HG03159 (cell line): ENCODE measurements around the gene LYRM7.
"Not testable (repeated sequence)": the region's sequence is repeated elsewhere in the genome, so short reads cannot be mapped to it uniquely, and the experiment has no call there.

Source experiments
- ATAC-seq: cut with Tn5 transposase; IDR thresholded peaks from one replicate; pipeline ENCODE4 v1.9.1; 2021; ENCODE audit warnings: mild to moderate bottlenecking, moderate library complexity; ENCODE audit not compliant: unreplicated experiment

Gene LYRM7

GRCh38 chr5:131170540-131171275 lies at the start of gene LYRM7:
Gene LYRM7, plus strand, starts transcription at chr5:131170944. Its CDS starts 77 bp downstream, at chr5:131171021.
- ATAC-seq, result peak; percentile 97

GRCh38 chr5:131127244-131127643 lies 43.5 kb upstream of the LYRM7 start:
- not testable (repeated sequence) for ATAC-seq

DNA sequence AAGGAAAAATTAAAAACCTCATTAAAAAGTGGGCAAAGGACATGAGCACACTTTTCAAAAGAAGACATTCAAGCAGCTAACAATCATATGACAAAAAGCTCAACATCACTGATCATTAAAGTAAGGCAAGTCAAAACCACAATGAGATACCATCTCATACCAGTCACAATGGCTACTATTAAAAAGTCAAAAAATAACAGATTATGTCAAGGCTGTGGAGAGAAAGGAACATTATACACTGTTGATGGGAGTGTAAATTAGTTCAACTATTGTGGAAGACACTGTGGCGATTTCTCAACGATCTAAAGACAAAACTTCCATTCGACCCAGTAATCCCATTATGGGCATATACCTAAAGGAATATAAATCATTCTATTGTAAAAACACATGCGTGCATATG lies 41.4 kb upstream of the LYRM7 start:
- ATAC-seq, result no peak

- not testable (repeated sequence) for ATAC-seq
These were observed 37.7 kb upstream of the LYRM7 start for GRCh38 chr5:131133091-131133490.

DNA sequence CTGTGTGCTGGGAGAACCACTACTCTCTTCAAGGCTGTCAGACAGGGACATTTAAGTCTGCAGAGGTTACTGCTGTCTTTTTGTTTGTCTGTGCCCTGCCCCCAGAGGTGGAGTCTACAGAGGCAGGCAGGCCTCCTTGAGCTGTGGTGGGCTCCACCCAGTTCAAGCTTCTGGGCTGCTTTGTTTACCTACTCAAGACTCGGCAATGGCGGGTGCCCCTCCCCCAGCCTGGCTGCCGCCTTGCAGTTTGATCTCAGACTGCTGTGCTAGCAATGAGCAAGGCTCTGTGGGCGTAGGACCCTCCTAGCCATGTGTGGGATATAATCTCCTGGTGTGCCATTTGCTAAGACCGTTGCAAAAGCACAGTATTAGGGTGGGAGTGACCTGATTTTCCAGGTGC lies 32.3 kb upstream of the LYRM7 start:
- ATAC-seq, result not testable (repeated sequence)

DNA sequence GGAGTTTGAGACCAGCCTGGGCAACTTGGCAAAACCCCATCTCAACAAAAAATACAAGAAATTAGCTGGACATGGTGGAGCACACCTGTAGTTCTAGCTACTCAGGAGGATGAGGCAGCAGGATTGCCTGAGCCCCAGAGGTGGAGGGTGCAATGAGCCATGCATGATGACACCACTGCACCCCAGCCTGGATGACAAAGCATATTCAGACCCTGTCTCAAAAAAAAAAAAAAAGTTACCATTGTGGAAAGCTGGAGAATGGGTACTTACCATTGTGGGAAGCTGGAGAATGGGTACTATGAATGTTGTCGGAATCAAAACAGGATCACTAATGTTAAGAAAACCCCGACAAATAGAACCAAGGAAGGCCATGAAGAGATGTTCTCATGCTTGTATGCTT lies 31.4 kb upstream of the LYRM7 start:
- no peak for ATAC-seq

GRCh38 chr5:131142970-131143617 lies 27.6 kb upstream of the LYRM7 start:
- no peak for ATAC-seq

DNA sequence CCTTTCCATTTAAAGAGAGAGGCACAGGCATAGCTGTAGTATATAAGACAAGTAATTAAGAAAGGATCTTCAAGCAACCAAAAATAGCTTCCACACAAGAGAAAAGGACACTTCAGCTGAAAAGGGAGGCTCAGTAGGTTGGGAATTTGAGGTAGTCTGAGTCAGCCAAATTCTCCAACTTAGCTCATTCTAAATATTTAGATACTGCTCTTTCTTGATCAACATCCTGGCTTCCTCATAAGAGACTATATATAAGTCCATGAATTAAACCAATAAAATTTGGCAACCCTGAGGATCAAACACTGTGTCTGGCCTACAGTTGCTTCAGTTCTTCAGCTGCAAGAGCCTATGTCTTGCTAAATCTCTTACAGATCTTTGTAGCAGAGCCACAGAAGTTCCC lies 23.5 kb upstream of the LYRM7 start:
- no peak for ATAC-seq

DNA sequence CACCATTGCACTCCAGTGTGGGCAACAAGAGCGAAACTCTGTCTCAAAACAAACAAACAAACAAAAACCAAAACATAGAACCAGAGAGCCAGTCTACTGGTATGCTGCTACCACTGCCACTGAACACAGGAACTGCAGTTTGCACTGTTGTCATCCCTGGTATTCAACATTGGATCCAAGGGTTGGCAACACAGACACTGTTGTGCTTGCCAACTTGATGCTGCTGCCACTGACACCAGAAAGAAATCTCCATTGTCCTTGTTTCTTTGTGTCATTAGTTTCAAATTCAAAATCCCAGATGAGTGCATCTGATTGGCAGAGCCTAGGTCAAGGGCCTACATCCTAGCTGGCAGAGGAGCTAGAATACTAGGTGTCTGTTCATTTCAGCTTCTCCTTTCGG lies 21.9 kb upstream of the LYRM7 start:
- ATAC-seq, result no peak

DNA sequence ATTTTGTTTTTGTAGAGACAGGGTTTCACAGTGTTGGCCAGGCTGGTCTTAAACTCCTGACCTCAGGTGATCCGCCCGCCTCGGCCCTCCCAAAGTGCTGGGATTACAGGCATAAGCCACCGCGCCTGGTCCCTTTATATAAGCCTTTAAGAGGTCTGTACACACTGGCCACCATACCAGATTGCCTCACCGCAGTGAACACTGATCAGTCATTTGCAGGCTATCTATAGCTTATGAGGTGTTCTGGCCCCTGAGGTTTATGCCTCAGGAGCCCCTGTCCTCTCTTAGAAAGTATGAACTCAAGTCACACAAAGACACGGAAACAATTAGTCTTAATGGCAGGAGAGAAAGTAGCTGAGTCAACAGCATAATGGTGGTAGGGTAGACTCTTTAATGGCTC lies 20.3 kb upstream of the LYRM7 start:
- no peak for ATAC-seq

DNA sequence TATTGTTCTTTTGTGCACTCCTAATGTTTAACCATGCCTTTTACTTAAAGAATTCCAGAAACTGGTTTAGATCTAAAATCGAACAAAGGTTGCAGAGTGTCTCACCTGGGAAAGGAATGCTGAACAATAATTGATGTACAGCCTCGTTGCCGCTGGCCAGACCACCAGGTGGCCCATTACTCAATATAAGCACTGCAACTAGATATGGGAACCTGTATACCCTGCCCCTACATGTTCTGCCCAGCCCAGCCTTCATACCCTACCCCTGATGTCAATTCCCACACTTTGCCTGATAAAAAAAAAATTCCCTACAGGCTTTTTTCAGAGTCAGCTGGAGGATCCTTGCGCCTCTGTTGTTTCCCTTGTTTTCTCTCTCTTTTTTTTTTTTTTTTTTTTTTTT lies 19.5 kb upstream of the LYRM7 start:
- no peak for ATAC-seq

DNA sequence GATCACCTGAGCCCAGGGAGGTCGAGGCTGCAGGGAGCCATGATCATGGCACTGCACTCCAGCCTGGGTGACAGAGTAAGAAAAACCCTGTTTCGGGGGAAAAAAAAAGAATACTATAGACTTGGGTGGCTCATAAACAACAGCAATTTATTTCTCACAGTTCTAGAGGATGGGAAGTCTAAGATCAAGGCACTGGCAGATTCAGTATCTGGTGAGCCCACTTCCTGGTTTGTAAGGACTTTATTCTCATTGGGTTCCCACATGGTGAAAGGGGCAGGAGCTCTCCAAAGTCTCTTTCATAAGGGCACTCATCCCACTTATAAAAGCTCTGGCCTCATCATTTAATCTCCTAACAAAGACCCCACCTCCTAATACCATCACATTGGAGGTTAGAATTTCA lies 14.4 kb upstream of the LYRM7 start:
- no peak for ATAC-seq

DNA sequence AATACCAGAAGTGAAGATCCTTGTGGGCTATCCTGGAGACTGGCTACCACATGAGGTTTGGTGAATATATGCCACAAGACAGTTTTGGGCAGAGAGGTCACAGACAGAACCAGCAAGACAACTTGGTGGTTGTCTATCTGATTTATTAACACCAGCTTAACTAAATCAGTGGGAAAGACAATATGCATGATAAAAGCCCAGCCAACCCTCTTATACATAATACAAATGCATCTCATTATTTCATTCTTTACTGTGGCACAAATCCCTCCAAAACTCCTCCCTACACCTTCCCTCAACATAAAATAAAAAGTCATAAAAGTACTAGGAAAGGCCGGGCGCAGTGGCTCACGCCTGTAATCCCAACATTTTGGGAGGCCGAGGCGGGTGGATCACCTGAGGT lies 13.8 kb upstream of the LYRM7 start:
- no peak for ATAC-seq

- ATAC-seq, result no peak
These were observed 10.6 kb upstream of the LYRM7 start for GRCh38 chr5:131160134-131160533.

GRCh38 chr5:131163276-131164119 lies 7.2 kb upstream of the LYRM7 start:
- no peak for ATAC-seq

GRCh38 chr5:131164191-131165118 lies 6.3 kb upstream of the LYRM7 start:
- peak; percentile 58 for ATAC-seq

DNA sequence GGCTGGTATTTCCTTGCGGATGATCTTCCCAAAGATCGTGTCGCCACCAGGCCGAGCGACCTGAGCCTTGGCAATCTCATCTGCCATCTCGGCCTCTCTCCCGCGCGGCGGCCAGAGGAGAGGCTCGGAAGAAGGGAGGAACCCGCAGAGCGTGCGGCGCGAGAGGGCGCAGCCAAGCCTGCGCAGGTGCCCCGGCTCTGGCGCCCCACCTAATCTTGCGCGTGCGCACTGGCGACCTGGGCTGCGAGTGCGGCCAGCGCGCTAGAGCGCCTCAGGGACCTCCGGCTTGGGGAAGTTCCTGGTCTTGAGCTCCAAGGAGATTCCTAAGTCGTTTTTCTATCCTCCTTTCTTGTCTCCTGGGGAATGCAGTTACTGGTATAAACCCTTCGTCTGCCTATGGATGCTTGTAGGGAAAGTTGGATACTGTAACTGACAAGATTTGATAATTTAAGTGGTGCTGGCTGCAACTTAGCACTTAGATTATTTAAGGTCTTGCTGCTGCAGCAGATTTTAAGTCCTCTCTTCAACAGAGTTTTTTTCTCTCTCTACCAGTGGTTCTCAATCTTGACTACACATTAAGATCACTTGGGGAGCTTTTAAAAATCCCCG lies 5.5 kb upstream of the LYRM7 start, which contains the start of gene HINT1:
TSS of gene HINT1 (minus strand) at position 138 of the 609 bp plus-strand sequence. CDS start at position 87, 51 bp downstream.
- peak; percentile 81 for ATAC-seq

- no peak for ATAC-seq
These were observed 3.1 kb upstream of the LYRM7 start for GRCh38 chr5:131167615-131168014.

DNA sequence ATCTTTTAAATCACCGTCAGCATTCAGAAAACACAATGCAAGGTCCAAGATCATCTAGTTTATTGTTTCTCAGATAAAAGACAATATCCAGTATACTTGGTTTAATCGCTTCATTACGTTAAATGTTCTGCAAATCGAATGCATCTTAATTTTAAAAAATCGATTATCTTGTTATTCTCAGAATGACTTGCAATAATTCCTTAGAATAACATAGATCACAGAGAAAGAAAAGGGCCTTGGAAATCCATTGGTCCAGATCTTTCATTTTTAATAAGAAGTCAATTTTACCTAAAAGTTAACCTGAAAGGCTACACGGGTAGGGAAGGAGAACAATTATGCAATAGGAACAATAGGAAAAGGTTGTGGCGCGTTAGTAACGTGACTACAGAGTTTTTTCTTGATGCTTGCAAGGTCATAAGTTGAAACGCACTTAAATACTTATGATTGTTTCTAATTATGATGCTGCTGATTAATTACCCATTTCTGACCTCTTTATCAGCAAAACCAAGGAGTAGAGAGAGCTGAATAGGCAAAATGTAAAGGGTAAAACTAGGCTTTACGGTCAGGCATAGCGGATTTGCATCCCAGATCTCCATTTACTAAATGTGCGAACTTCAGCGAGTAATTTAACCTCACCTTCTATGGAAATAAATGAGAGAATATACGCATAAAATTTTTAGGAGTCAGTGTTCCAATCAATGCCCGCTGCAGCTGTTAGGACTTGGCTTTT lies 769 bp upstream of the LYRM7 start:
- ATAC-seq, result no peak
